ENCODE data around the gene CNDP1.

DNA sequence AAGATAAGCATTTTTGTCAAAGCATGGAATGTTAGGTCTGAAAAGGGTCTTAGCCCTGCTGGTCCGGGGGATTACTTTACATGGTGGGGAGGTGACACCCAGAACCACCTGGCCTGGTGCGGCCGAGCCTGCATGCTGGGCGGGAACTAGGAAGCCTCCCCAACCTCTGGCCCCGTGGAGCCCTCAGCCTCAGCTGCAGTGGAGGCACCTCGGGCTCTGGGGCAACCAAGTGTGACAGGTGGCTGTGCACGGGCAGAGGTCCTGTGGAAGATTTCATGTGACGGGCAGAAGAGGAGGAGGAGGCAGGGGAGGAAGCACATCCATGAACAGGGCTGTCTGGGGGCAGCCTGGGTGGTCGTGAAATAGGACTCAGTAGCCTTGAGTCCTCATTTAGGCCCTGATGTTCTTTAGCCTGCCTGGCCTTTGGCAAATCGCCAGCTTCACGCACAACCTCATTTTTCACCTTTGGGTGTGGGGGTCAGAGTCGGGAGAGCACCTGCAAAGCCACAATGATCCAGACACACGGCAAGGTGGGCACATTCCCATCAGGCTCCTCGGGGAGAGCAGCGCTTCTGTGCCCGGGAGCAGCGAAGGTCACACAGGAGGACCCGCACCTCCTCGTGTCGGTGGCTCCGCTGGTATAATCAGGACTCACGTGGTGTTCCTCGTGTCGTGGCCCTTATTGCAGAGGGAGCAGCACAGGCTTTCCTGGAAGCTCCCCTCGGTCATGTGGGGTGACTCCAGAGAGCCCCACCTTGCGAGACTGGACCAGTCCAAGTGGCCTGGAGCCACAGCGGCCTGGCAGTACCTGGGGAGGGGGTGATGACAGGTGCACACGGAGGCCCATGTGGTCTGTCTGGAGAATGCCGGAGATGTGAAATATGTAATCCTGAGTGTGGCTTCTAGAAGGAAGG is 24.2 kb upstream of the CNDP1 start:
- TF ChIP-seq, protein P1, sequence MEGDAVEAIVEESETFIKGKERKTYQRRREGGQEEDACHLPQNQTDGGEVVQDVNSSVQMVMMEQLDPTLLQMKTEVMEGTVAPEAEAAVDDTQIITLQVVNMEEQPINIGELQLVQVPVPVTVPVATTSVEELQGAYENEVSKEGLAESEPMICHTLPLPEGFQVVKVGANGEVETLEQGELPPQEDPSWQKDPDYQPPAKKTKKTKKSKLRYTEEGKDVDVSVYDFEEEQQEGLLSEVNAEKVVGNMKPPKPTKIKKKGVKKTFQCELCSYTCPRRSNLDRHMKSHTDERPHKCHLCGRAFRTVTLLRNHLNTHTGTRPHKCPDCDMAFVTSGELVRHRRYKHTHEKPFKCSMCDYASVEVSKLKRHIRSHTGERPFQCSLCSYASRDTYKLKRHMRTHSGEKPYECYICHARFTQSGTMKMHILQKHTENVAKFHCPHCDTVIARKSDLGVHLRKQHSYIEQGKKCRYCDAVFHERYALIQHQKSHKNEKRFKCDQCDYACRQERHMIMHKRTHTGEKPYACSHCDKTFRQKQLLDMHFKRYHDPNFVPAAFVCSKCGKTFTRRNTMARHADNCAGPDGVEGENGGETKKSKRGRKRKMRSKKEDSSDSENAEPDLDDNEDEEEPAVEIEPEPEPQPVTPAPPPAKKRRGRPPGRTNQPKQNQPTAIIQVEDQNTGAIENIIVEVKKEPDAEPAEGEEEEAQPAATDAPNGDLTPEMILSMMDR (IDR thresholded peaks at IDR 0.05), result no peak
- TF ChIP-seq POLR2AphosphoS5 (IDR thresholded peaks at IDR 0.05) (no peak), POLR2A (IDR thresholded peaks at IDR 0.05) (no peak)
